ENCODE data around the gene SERPINB10.

The SERPINB10 gene, protein sequence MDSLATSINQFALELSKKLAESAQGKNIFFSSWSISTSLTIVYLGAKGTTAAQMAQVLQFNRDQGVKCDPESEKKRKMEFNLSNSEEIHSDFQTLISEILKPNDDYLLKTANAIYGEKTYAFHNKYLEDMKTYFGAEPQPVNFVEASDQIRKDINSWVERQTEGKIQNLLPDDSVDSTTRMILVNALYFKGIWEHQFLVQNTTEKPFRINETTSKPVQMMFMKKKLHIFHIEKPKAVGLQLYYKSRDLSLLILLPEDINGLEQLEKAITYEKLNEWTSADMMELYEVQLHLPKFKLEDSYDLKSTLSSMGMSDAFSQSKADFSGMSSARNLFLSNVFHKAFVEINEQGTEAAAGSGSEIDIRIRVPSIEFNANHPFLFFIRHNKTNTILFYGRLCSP

DNA sequence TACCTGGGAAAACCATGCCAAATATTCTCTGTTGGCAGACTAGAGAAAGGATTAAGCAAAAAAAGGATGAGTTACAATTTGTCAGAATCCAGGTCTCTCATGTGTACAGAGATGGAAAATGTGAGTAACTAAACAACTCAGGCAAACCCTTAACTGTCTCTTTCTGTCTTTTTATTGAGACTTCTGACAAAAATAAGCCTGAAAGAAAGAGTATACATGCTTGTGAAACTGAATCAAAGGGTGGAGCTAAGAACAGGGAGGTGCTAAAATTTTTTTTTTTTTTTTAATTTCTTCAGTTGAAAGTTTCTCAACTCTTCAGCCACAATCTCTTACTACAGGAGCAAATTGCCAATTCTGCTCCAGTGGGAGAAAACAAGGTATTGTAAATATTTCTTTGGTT is at the start of gene SERPINB10:
Gene SERPINB10 (plus strand): TSS at position 295 of the 400 bp plus-strand sequence. CDS start 7,553 bp downstream, outside the sequence.
- DNase-seq (ENCODE audit: low read depth, low spot score) = no peak
- H3K36me3 ChIP-seq (ENCODE audit: control insufficient read depth, insufficient read depth, low read length) = no peaks in the 10 kb centered on the region

DNA sequence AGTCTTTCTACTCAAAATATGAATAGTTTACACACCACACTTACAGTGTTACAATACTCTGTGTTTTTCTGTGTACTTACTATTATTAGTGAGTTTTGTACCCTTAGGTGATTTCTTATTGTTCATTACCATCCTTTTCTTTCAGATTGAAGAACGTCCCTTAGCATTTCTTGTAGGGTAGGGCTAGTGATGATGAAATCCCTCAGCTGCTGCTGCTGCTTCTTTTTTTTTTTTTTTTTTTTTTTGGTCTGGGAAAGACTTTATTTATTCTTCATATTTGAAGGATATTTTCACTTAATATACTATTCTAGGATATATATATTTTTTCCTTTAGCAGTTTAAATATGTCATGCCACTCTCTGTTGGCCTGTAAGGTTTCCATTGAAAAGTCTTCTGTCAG is 49.3 kb upstream of the SERPINB10 start:
- Histone ChIP-seq H3K4me3 (ENCODE audit: low read length) (no peak overlapping the region), H3K9me3 (ENCODE audit: control insufficient read depth, insufficient read depth, low read length) (no peaks in the 10 kb centered on the region), H3K27ac (ENCODE audit: low read length) (no peak overlapping the region), H3K27me3 (ENCODE audit: control insufficient read depth, insufficient read depth, low read length) (no peaks in the 10 kb centered on the region), H3K36me3 (ENCODE audit: control insufficient read depth, insufficient read depth, low read length) (no peaks in the 10 kb centered on the region), H3K4me1 (ENCODE audit: control insufficient read depth, insufficient read depth, low read length) (no peaks in the 10 kb centered on the region)
- DNase-seq (ENCODE audit: low read depth, low spot score) = no peak
- WGBS (ENCODE audit: insufficient coverage, insufficient read length) = no CpG with 5 or more reads among the region's 1 CpG

More for the DNA sequence above, at the start of gene SERPINB10:
- no peak within 1 kb of the TSS for H3K4me3 ChIP-seq (ENCODE audit: low read length)
- no peaks in the 10 kb centered on the region for H3K9me3 ChIP-seq (ENCODE audit: control insufficient read depth, insufficient read depth, low read length)
- H3K4me1 ChIP-seq (ENCODE audit: control insufficient read depth, insufficient read depth, low read length) = no peaks in the 10 kb centered on the region
- H3K27ac ChIP-seq (ENCODE audit: low read length) = no peak within 1 kb of the TSS
- H3K27me3 ChIP-seq (ENCODE audit: control insufficient read depth, insufficient read depth, low read length) = no peaks in the 10 kb centered on the region

DNA sequence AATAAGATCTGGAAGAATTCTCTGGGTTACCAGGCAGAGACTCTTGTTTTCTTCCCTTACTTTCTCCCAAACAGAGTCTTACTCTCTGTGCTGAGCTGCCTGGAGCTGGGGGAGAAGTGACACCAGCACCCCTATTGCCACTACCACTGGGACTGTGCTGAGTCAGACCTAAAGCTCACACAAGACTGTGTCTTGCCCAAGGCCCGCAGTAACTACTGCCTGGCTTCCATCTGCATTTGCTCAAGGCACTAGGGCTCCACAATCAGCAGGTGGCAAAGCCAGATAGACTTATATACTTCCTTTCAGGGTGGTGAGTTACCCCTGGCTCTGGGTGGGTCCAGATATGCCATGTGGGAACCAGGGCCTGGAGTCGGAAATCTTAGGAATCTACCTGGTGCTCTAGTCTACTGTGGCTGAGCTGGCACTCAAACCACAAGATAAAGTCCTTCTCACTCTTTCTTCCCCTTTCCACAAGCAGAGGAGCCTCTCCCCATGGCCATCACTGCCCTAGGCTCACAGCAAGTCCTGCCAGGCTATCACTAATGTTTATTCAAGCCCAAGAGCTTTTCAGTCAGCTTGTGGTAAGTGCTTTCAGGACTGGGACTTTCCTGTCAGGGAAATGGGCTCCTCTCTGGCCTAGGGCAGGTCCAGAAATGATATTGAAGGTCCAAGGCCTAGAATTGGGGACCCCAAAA is 47.8 kb upstream of the SERPINB10 start:
- Histone ChIP-seq H3K27me3 (ENCODE audit: control insufficient read depth, insufficient read depth, low read length) (no peaks in the 10 kb centered on the region), H3K9me3 (ENCODE audit: control insufficient read depth, insufficient read depth, low read length) (no peaks in the 10 kb centered on the region), H3K4me1 (ENCODE audit: control insufficient read depth, insufficient read depth, low read length) (no peaks in the 10 kb centered on the region), H3K36me3 (ENCODE audit: control insufficient read depth, insufficient read depth, low read length) (no peaks in the 10 kb centered on the region), H3K27ac (ENCODE audit: low read length) (no peak overlapping the region), H3K4me3 (ENCODE audit: low read length) (no peak overlapping the region)
- DNase-seq (ENCODE audit: low read depth, low spot score) = no peak
- WGBS (ENCODE audit: insufficient coverage, insufficient read length) = no CpG with 5 or more reads among the region's 2 CpGs

DNA sequence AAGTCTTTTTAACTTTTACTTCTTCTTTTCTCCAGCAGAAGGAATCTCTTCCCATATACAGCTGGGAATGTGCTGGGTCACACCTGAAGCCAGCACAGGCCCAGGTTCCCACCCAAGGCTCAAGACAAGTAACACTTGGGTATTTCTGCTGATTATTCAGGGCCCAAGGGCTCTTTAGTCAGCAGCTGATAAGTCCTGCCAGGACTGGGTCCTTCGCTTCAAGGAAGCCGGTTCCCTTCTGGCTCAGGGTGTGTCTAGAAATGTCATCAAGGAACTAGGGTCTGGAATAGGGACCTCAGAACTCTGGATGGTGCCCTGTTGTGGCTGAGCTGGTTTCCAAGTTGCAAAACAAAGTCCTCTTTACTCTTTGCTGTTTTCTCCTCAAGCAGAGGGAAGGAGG is 47.2 kb upstream of the SERPINB10 start:
- no peak overlapping the region for H3K4me3 ChIP-seq (ENCODE audit: low read length)
- H3K27me3 ChIP-seq (ENCODE audit: control insufficient read depth, insufficient read depth, low read length) = no peaks in the 10 kb centered on the region
- no peaks in the 10 kb centered on the region for H3K4me1 ChIP-seq (ENCODE audit: control insufficient read depth, insufficient read depth, low read length)
- WGBS (ENCODE audit: insufficient coverage, insufficient read length) = no CpG with 5 or more reads among the region's 2 CpGs
- no peak overlapping the region for H3K27ac ChIP-seq (ENCODE audit: low read length)
- no peak for DNase-seq (ENCODE audit: low read depth, low spot score)
- no peaks in the 10 kb centered on the region for H3K9me3 ChIP-seq (ENCODE audit: control insufficient read depth, insufficient read depth, low read length)
- no peaks in the 10 kb centered on the region for H3K36me3 ChIP-seq (ENCODE audit: control insufficient read depth, insufficient read depth, low read length)

DNA sequence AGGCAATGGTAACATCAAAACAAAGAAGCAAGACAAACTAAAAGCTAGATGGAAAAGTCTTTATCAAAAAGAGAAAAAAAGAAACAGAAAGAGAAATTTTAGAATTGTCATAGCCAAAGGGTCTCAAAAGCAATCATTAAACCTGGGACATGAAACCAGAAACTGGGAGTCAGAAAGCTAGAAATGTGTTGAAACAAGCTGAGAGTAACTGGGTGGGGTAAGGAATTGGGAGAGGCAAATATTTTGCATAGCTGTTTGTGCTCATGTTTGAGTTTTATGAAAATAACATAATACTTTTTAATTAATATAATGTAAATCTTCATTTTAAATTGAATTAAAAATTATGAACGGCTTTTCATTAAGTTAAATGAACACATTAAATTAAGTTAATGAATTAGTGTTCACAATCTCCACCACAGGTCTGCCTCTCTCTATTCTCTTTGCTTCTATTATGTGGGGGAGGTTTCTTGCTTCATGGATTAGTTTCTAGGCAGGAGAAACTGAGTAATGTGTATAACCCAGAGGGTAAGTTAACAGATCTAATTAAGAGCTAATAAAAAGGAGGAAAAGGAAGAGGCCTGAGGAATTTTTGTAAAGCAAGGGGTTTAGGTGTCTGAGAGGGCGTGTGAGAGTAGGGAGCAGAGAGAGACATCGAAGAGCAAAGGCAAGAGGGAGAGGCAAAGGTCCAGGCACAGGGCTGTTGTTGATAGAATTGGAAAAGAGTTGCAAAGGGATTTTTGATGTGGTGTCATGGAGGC is 40.2 kb upstream of the SERPINB10 start:
- H3K27ac ChIP-seq (ENCODE audit: low read length) = no peak overlapping the region
- H3K4me1 ChIP-seq (ENCODE audit: control insufficient read depth, insufficient read depth, low read length) = no peaks in the 10 kb centered on the region
- H3K9me3 ChIP-seq (ENCODE audit: control insufficient read depth, insufficient read depth, low read length) = no peaks in the 10 kb centered on the region
- no CpG with 5 or more reads among the region's 3 CpGs for WGBS (ENCODE audit: insufficient coverage, insufficient read length)
- H3K4me3 ChIP-seq (ENCODE audit: low read length) = no peak overlapping the region
- DNase-seq (ENCODE audit: low read depth, low spot score) = no peak
- H3K27me3 ChIP-seq (ENCODE audit: control insufficient read depth, insufficient read depth, low read length) = no peaks in the 10 kb centered on the region
- no peaks in the 10 kb centered on the region for H3K36me3 ChIP-seq (ENCODE audit: control insufficient read depth, insufficient read depth, low read length)

DNA sequence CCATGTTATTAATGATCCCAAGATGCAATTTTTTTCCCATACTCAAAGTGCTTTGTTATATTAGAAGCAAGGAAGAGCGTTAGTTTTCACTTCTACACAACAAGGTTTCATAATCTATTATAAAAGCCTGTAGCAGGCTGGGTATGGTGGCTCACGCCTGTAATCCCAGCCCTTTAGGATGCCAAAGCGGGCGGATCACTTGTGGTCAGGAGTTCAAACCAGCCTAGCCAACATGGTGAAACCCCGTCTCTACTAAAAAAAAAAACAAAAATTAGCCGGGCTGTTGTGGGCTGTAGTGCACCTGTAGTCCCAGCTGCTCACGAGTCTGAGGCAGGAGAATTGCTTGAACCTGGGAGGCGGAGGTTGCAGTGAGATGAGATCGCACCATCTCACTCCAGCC is 39.2 kb upstream of the SERPINB10 start:
- H3K27me3 ChIP-seq (ENCODE audit: control insufficient read depth, insufficient read depth, low read length) = no peaks in the 10 kb centered on the region

DNA sequence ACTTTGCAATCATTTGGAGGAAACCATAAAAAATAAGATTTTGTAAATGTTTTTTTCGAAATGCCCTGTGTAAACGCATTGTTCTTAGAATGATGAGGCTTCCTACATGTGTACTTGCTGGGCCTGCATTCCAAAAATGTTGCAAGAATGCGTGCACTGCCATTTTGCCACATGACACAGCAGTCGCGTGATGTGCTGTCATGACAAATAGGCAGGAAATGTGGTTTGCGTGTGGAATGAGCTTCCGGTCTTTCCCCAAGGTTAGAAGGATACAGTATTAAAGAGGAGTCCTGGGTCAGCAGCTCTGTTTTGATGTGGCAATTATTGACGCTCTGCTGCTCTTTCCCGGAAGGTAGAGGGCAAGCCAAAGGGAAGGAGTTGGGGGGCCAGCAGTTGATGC is 38.4 kb upstream of the SERPINB10 start:
- no peak for DNase-seq (ENCODE audit: low read depth, low spot score)
- no peaks in the 10 kb centered on the region for H3K4me1 ChIP-seq (ENCODE audit: control insufficient read depth, insufficient read depth, low read length)
- H3K27ac ChIP-seq (ENCODE audit: low read length) = no peak overlapping the region
- no peaks in the 10 kb centered on the region for H3K36me3 ChIP-seq (ENCODE audit: control insufficient read depth, insufficient read depth, low read length)
- WGBS (ENCODE audit: insufficient coverage, insufficient read length) = no CpG with 5 or more reads among the region's 9 CpGs
- no peaks in the 10 kb centered on the region for H3K9me3 ChIP-seq (ENCODE audit: control insufficient read depth, insufficient read depth, low read length)
- no peak overlapping the region for H3K4me3 ChIP-seq (ENCODE audit: low read length)
- H3K27me3 ChIP-seq (ENCODE audit: control insufficient read depth, insufficient read depth, low read length) = no peaks in the 10 kb centered on the region

More for the DNA sequence above, 39.2 kb upstream of the SERPINB10 start:
- no peak overlapping the region for H3K4me3 ChIP-seq (ENCODE audit: low read length)
- H3K36me3 ChIP-seq (ENCODE audit: control insufficient read depth, insufficient read depth, low read length) = no peaks in the 10 kb centered on the region
- no peak for DNase-seq (ENCODE audit: low read depth, low spot score)
- no peaks in the 10 kb centered on the region for H3K4me1 ChIP-seq (ENCODE audit: control insufficient read depth, insufficient read depth, low read length)
- H3K27ac ChIP-seq (ENCODE audit: low read length) = no peak overlapping the region
- no CpG with 5 or more reads among the region's 9 CpGs for WGBS (ENCODE audit: insufficient coverage, insufficient read length)
- no peaks in the 10 kb centered on the region for H3K9me3 ChIP-seq (ENCODE audit: control insufficient read depth, insufficient read depth, low read length)

DNA sequence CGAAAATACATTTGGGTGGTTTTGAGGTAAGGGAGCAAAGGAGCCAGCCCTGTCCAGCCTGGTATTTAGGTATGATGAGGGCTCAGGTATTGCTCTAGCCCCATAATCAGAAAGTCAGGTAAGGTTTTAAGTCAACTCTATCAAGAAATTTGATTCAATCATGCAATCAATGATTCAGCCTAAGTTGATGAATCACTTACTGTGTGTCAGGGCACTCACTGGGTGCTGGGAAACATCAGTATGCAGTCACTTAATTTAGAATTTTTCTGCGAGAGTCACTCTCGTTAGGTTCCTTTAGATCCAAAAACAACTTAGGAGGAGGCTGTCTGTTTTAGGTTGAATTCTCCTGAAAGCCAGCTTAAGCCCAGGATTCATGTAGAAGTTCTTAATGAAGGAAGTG is 37.9 kb upstream of the SERPINB10 start:
- Histone ChIP-seq H3K27me3 (ENCODE audit: control insufficient read depth, insufficient read depth, low read length) (no peaks in the 10 kb centered on the region), H3K4me3 (ENCODE audit: low read length) (no peak overlapping the region), H3K4me1 (ENCODE audit: control insufficient read depth, insufficient read depth, low read length) (no peaks in the 10 kb centered on the region), H3K9me3 (ENCODE audit: control insufficient read depth, insufficient read depth, low read length) (no peaks in the 10 kb centered on the region), H3K27ac (ENCODE audit: low read length) (no peak overlapping the region), H3K36me3 (ENCODE audit: control insufficient read depth, insufficient read depth, low read length) (no peaks in the 10 kb centered on the region)
- WGBS (ENCODE audit: insufficient coverage, insufficient read length) = no CpG with 5 or more reads among the region's 3 CpGs
- DNase-seq (ENCODE audit: low read depth, low spot score) = no peak

DNA sequence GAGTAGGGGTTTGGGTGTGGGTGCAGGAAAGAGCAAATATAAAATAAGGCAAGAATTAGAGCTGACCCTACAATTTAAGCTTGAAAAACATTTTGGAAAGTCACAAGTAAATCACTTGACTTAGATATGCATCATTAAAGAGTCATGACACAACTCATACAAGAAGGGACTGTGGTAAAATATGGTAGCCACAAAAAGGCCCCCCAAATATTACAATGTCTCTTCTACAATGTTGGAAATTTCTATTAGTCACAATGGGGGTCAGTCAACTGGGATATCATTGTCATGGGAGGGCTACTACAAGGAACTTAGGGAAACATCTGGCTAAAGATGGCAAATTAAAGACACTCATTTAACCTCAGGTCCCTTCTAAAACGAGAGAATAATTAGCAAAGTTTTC is 35.9 kb upstream of the SERPINB10 start:
- Histone ChIP-seq H3K4me3 (ENCODE audit: low read length) (no peak overlapping the region), H3K27ac (ENCODE audit: low read length) (no peak overlapping the region), H3K36me3 (ENCODE audit: control insufficient read depth, insufficient read depth, low read length) (no peaks in the 10 kb centered on the region), H3K9me3 (ENCODE audit: control insufficient read depth, insufficient read depth, low read length) (no peaks in the 10 kb centered on the region), H3K27me3 (ENCODE audit: control insufficient read depth, insufficient read depth, low read length) (no peaks in the 10 kb centered on the region), H3K4me1 (ENCODE audit: control insufficient read depth, insufficient read depth, low read length) (no peaks in the 10 kb centered on the region)
- WGBS (ENCODE audit: insufficient coverage, insufficient read length) = no CpG with 5 or more reads among the region's 1 CpG
- DNase-seq (ENCODE audit: low read depth, low spot score) = no peak

DNA sequence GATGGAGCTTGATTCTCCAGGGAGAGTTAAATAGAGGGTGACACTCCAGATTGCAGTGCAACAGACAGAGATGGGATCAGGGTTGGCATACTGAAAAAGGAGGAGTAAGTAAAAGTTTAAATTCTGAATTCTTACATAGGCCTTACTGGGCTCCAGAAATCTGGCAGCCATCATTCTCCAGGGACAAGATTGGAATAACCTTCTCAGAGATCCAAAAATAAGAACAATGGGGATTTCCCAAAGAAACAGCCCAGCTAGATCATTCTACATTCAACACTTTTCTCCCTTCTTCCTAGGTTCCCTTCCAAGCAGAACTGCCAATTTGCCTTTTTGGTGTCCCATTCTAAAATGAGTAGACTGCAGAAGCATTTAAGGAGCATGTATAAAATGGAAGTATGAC is 35.2 kb upstream of the SERPINB10 start:
- H3K27ac ChIP-seq (ENCODE audit: low read length) = no peak overlapping the region
- DNase-seq (ENCODE audit: low read depth, low spot score) = no peak
- H3K4me3 ChIP-seq (ENCODE audit: low read length) = no peak overlapping the region
- H3K27me3 ChIP-seq (ENCODE audit: control insufficient read depth, insufficient read depth, low read length) = no peaks in the 10 kb centered on the region
- H3K9me3 ChIP-seq (ENCODE audit: control insufficient read depth, insufficient read depth, low read length) = no peaks in the 10 kb centered on the region
- H3K4me1 ChIP-seq (ENCODE audit: control insufficient read depth, insufficient read depth, low read length) = no peaks in the 10 kb centered on the region
- no peaks in the 10 kb centered on the region for H3K36me3 ChIP-seq (ENCODE audit: control insufficient read depth, insufficient read depth, low read length)

Measured in iPS DF 6.9 (cell line).